H1 (cell line): Measurements from ENCODE around the gene MTG1. TPM values are rescaled to one million over a fixed set of nuclear protein-coding genes. Genes with fewer than 3 reads are reported as not detected.

ENCODE experiments used
- CTCF ChIA-PET: fragments of 300-600 bp; sonication (Branson Sonifier 250); formaldehyde crosslinking; loops from one replicate; lab custom pipeline; 2021; ENCODE audit not compliant: partially characterized antibody; lab: Charles Lee
- POLR2A ChIA-PET: fragments of 300-600 bp; sonication (Branson Sonifier 250); formaldehyde crosslinking; loops from one replicate; lab custom pipeline; 2021; ENCODE audit warnings: inconsistent platforms; ENCODE audit not compliant: partially characterized antibody; lab: Charles Lee
- DNase-seq, 2 experiments: peaks; one replicate each; pipeline versions ENCODE4 v3.0.0 to v3.0.0-alpha.2; 2010 to 2022; ENCODE audit warnings: low spot score in 2 of 2, low read depth in 1 of 2, mixed read lengths in 1 of 2
- FAIRE-seq: peaks from 2 replicates; lab custom pipeline; 2011; peaks lifted over from hg19 to GRCh38; lab: Jason Lieb, UNC
- H2AFZ ChIP-seq: 2 replicates; pipeline ENCODE4 v1.8.1; 2012; ENCODE audit warnings: low read length, inconsistent platforms
- H2AK5ac ChIP-seq: 2 replicates; pipeline ENCODE4 v1.6.1; 2013; ENCODE audit warnings: low read depth, low read length
- H2BK120ac ChIP-seq: replicated peaks from 2 replicates; pipeline ENCODE3; 2013; ENCODE audit warnings: low read depth, low read length, inconsistent platforms
- H2BK12ac ChIP-seq: 2 replicates; pipeline ENCODE4 v1.6.1; 2013; ENCODE audit warnings: low read depth, low read length
- H2BK15ac ChIP-seq: 2 replicates; pipeline ENCODE4 v1.6.1; 2013; ENCODE audit warnings: low read length
- H2BK20ac ChIP-seq: 2 replicates; pipeline ENCODE4 v1.6.1; 2013; ENCODE audit warnings: low read length
- H2BK5ac ChIP-seq: 2 replicates; pipeline ENCODE4 v1.6.1; 2013; ENCODE audit warnings: low read depth, low read length
- H3K14ac ChIP-seq: 2 replicates; pipeline ENCODE4 v1.6.1; 2013; ENCODE audit warnings: inconsistent platforms; ENCODE audit not compliant: insufficient read length
- H3K18ac ChIP-seq: 2 replicates; pipeline ENCODE4 v1.6.1; 2013; ENCODE audit warnings: low read length; ENCODE audit errors: extremely low read depth
- H3K23ac ChIP-seq: 2 replicates; pipeline ENCODE4 v1.6.1; 2013; ENCODE audit warnings: inconsistent platforms; ENCODE audit not compliant: insufficient read length
- H3K23me2 ChIP-seq: 2 replicates; pipeline ENCODE4 v1.6.1; 2013; ENCODE audit warnings: low read depth, low read length
- H3K27ac ChIP-seq: 2 replicates; pipeline ENCODE4 v1.6.1; 2011; ENCODE audit warnings: low read depth, low read length, inconsistent platforms
- H3K27me3 ChIP-seq, 4 experiments: replicated peaks in 1 of 4; 1 replicate in 1 of 4; 2 replicates in 3 of 4; pipeline versions ENCODE4 v1.6.1 to v1.8.1; 2011 to 2013; ENCODE audit warnings: low read length in 3 of 4, mild to moderate bottlenecking in 3 of 4, inconsistent platforms in 2 of 4, mixed read lengths in 2 of 4, moderate library complexity in 1 of 4; ENCODE audit not compliant: control insufficient read depth in 3 of 4, insufficient read depth in 3 of 4; ENCODE audit errors: extremely low read depth in 1 of 4
- H3K36me3 ChIP-seq, 4 experiments: 2 replicates each; pipeline versions ENCODE4 v1.6.1 to v1.8.1; 2011 to 2013; ENCODE audit warnings: mild to moderate bottlenecking in 4 of 4, low read length in 3 of 4, moderate library complexity in 2 of 4, control low read depth in 1 of 4, inconsistent platforms in 1 of 4; ENCODE audit not compliant: insufficient read depth in 4 of 4, control insufficient read depth in 2 of 4
- H3K4ac ChIP-seq: replicated peaks from 2 replicates; pipeline ENCODE3; 2013; ENCODE audit warnings: low read length, low read depth, mixed read lengths, inconsistent platforms; ENCODE audit not compliant: insufficient read length
- H3K4me1 ChIP-seq, 4 experiments: replicated peaks in 1 of 4; 1 replicate in 1 of 4; 2 replicates in 3 of 4; pipeline versions ENCODE4 v1.6.1 to v1.8.1; 2011 to 2013; ENCODE audit warnings: low read length in 3 of 4, inconsistent platforms in 2 of 4, mixed read lengths in 1 of 4; ENCODE audit not compliant: insufficient read depth in 4 of 4, control insufficient read depth in 3 of 4
- H3K4me2 ChIP-seq, 2 experiments: 2 replicates each; pipeline versions ENCODE4 v1.6.1 to v1.8.1; 2011 to 2013; ENCODE audit warnings: low read depth in 2 of 2, low read length in 2 of 2, control low read depth in 1 of 2, inconsistent platforms in 1 of 2, mild to moderate bottlenecking in 1 of 2; ENCODE audit not compliant: insufficient read depth in 1 of 2
- H3K4me3 ChIP-seq, 4 experiments: fragments of 200-600, 300-600 bp in 1 of 4; sonication (generic), shearing (Covaris generic), sonication (Bioruptor Twin) in 1 of 4; 2 replicates each; pipeline versions ENCODE4 v1.5.1 to v1.8.1; 2011 to 2016; ENCODE audit warnings: low read length in 4 of 4, low read depth in 3 of 4, control low read depth in 2 of 4, inconsistent platforms in 2 of 4, mild to moderate bottlenecking in 2 of 4, mixed read lengths in 1 of 4, moderate library complexity in 1 of 4; ENCODE audit not compliant: insufficient read depth in 2 of 4; ENCODE audit errors: extremely low read depth in 1 of 4
- H3K56ac ChIP-seq: replicated peaks from 2 replicates; pipeline ENCODE3; 2013; ENCODE audit warnings: low read depth, mild to moderate bottlenecking, mixed read lengths, low read length, inconsistent platforms; ENCODE audit not compliant: insufficient read length
- H3K79me1 ChIP-seq: 2 replicates; pipeline ENCODE4 v1.6.1; 2013; ENCODE audit warnings: low read depth, low read length, control low read depth
- H3K79me2 ChIP-seq, 2 experiments: 2 replicates each; pipeline versions ENCODE4 v1.6.1 to v1.8.1; 2012 to 2013; ENCODE audit warnings: low read length in 2 of 2, mild to moderate bottlenecking in 2 of 2, inconsistent platforms in 1 of 2; ENCODE audit not compliant: insufficient read depth in 2 of 2, control insufficient read depth in 1 of 2
- H3K9ac ChIP-seq, 4 experiments: replicated peaks in 1 of 4; 1 replicate in 1 of 4; 2 replicates in 3 of 4; pipeline versions ENCODE4 v1.6.1 to v1.8.1; 2011 to 2013; ENCODE audit warnings: low read depth in 3 of 4, low read length in 3 of 4, control low read depth in 2 of 4, mild to moderate bottlenecking in 2 of 4, moderate library complexity in 2 of 4, inconsistent platforms in 1 of 4; ENCODE audit errors: extremely low read depth in 1 of 4
- H3K9me3 ChIP-seq, 2 experiments: 2 replicates each; pipeline versions ENCODE4 v1.6.1 to v1.8.1; 2012 to 2013; ENCODE audit warnings: mild to moderate bottlenecking in 2 of 2, moderate library complexity in 2 of 2, control low read depth in 1 of 2, inconsistent platforms in 1 of 2, low read depth in 1 of 2, low read length in 1 of 2, mixed read lengths in 1 of 2; ENCODE audit not compliant: insufficient read depth in 2 of 2
- H4K20me1 ChIP-seq, 2 experiments: replicated peaks in 1 of 2; 2 replicates each; pipeline versions ENCODE3 to v1.8.1; 2011 to 2013; ENCODE audit warnings: inconsistent platforms in 2 of 2, low read length in 2 of 2, mild to moderate bottlenecking in 1 of 2; ENCODE audit not compliant: insufficient read depth in 2 of 2, control insufficient read depth in 1 of 2
- H4K5ac ChIP-seq: 2 replicates; pipeline ENCODE4 v1.6.1; 2013; ENCODE audit warnings: low read length, low read depth, mixed read lengths, inconsistent platforms; ENCODE audit not compliant: insufficient read length
- H4K8ac ChIP-seq: 2 replicates; pipeline ENCODE4 v1.8.0; 2013; ENCODE audit warnings: mild to moderate bottlenecking, moderate library complexity, low read length, inconsistent platforms; ENCODE audit not compliant: insufficient read depth; ENCODE audit errors: extremely low read depth
- H4K91ac ChIP-seq: replicated peaks from 2 replicates; pipeline ENCODE3; 2013; ENCODE audit warnings: low read length, mixed read lengths, inconsistent platforms; ENCODE audit not compliant: insufficient read length
- CBX5 ChIP-seq: fragments of 300-800, 300-1000 bp; sonication (generic); IDR thresholded peaks from 2 replicates; pipeline ENCODE4 v1.7.1; 2016; ENCODE audit warnings: antibody characterized with exemption, low read length, low read depth
- HDAC2 ChIP-seq, 2 experiments: fragments of 300-600 bp in 1 of 2; sonication (generic) in 1 of 2; IDR thresholded peaks; 2 replicates each; pipeline ENCODE4 v1.6.1; 2011 to 2012; ENCODE audit warnings: low read depth in 2 of 2, low read length in 2 of 2, mild to moderate bottlenecking in 2 of 2, moderate library complexity in 2 of 2, borderline replicate concordance in 1 of 2, inconsistent platforms in 1 of 2
- JUN ChIP-seq: IDR thresholded peaks from 2 replicates; pipeline ENCODE4 v1.6.1; 2011; ENCODE audit warnings: low read depth, mild to moderate bottlenecking, improper control_type of control experiment, low read length
- RAD21 ChIP-seq, 2 experiments: IDR thresholded peaks in 1 of 2; conservative IDR thresholded peaks in 1 of 2; 2 replicates each; pipeline ENCODE4 v1.6.1; 2011; ENCODE audit warnings: low read depth in 2 of 2, low read length in 2 of 2, improper control_type of control experiment in 1 of 2, inconsistent platforms in 1 of 2, mild to moderate bottlenecking in 1 of 2, moderate library complexity in 1 of 2
- SP2 ChIP-seq: IDR thresholded peaks from 2 replicates; pipeline ENCODE4 v1.6.1; 2012; ENCODE audit warnings: mild to moderate bottlenecking, low read length, inconsistent platforms
- SUZ12 ChIP-seq: fragments of 200-600 bp; sonication (generic); IDR thresholded peaks from 2 replicates; pipeline ENCODE4 v1.6.1; 2012; ENCODE audit warnings: mild to moderate bottlenecking, inconsistent platforms, low read length, moderate library complexity, mixed read lengths
- WGBS, 2 experiments: shearing (Covaris generic) in 1 of 2; methylation state at CpG; one replicate each; pipeline versions ENCODE4 v1.1.6 to v1.1.7; 2013 to 2015; ENCODE audit warnings: low lambda C conversion rate in 2 of 2, mixed read lengths in 2 of 2, inconsistent platforms in 1 of 2, low coverage in 1 of 2, missing lambda C conversion rate in 1 of 2; ENCODE audit not compliant: insufficient replicate concordance in 2 of 2, insufficient coverage in 1 of 2, insufficient read length in 1 of 2; ENCODE audit errors: extremely low coverage in 1 of 2, missing lambda C conversion rate in 1 of 2; 5-methylcytosine and 5-hydroxymethylcytosine counted together
- polyA plus RNA-seq, 7 experiments: library from polyadenylated mRNA; depleted of rRNA in 3 of 7; stranded (reverse) in 5 of 7; unstranded in 2 of 7; fragments of >200 nt in 5 of 7; fragments of 200-250 nt in 2 of 7; gene quantifications; 1 replicate in 5 of 7; 2 replicates in 1 of 7; 4 replicates in 1 of 7; pipeline versions ENCODE4 v1.2.1 to v1.2.3, GENCODE V29; 2011 to 2013; ENCODE audit warnings: missing spikeins in 2 of 7, mixed read lengths in 2 of 7
- total RNA-seq: library from RNA; stranded (reverse); fragmentation: NEBNext Ultra II Directional; extraction: Animal tissue kit (Norgen Biotek cat#: 25700); gene quantifications from 2 replicates; pipeline ENCODE4 v1.2.1, GENCODE V29; 2021

MTG1 gene
- total and polyA plus RNA-seq, 2 of the 8 experiments (the other 6 are each of a cell fraction or from before 2014, with no cell fraction given) = 56.6 to 81.6 TPM

DNA sequence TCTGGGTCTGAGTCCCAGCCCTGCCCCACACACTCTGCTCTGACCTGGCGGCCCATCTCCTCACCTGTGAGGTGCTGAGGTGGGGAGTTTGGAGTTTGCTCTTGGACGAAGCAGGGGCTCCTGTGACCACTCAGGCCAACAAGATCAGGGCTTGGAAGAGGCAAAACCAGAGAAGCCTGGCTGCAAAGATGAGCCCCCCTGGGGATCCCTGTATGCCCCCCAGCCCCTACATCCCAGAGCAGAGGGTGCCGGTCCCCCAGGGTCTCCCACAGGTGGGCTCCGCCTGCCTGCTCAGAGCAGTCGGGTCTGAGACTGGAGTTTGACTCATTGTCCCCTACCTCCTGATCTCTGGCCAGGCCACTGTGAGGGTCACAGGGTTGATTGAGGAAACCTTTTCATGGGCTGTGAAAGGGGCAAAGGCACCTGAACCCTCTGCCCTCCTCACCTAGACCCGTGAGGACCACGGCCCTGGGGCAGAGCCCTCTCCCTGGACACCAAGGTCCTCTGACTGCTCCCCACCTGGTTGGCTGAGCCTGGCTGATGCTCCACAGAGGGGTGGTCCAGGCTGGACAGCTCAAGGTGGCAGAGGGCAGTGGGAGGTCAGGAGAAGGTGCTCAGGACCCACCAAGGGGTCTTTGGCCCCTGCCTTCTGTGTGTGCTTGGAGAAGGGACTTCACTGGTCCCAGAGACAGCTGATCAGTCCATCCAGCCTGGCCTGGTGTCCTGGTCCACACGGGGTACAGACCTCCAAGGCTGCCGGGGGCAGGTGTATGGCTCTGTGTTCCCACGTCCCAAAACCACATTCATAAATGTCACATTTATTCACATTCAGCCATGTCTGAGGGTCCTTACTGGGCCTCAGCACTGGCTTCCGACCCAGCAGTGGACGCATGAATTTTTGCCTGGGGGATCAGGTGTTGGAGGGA lies 50.6 kb downstream of the MTG1 start:
- H3K79me1 ChIP-seq = no peaks in the 10 kb centered on the region
- H3K27me3 ChIP-seq = no peaks in the 10 kb centered on the region
- 75% methylated on average over 11 of the region's 12 CpGs; no CpG with 5 or more reads in 1 of the 2 experiments for WGBS, 2 experiments
- no peak for FAIRE-seq
- no peak overlapping the region for H4K91ac ChIP-seq
- TF ChIP-seq CBX5 = no peak
- no peak for TF ChIP-seq RAD21 (IDR thresholded peaks at IDR 0.05 in 1 of 2, conservative IDR thresholded peaks at IDR 0.05 in 1 of 2; ENCODE audit: low read depth in 2 of 2, low read length in 2 of 2)
- TF ChIP-seq HDAC2 (IDR thresholded peaks at IDR 0.05; ENCODE audit: borderline replicate concordance in 1 of 2, low read depth in 2 of 2, low read length in 2 of 2) = no peak
- TF ChIP-seq JUN = no peak
- no peak for TF ChIP-seq SUZ12
- no peak for TF ChIP-seq SP2
- H2BK5ac ChIP-seq = no peak overlapping the region
- H3K79me2 ChIP-seq = no peaks in the 10 kb centered on the region
- no peaks in the 10 kb centered on the region for H3K36me3 ChIP-seq
- peaks cover 75 to 79% of the 10 kb centered on the region in 2 experiments for H3K9me3 ChIP-seq
- H2AK5ac ChIP-seq = no peak overlapping the region
- ChIA-PET CTCF (no interaction called here), POLR2A (no interaction called here)
- no peak overlapping the region for H3K18ac ChIP-seq
- no peak overlapping the region for H2BK20ac ChIP-seq
- no peak overlapping the region for H2BK12ac ChIP-seq
- H3K56ac ChIP-seq = no peak overlapping the region
- H3K4me3 ChIP-seq = no peak overlapping the region
- H3K4me2 ChIP-seq = no peak overlapping the region
- no peak overlapping the region for H3K27ac ChIP-seq
- H4K20me1 ChIP-seq = no peaks in the 10 kb centered on the region
- H3K23ac ChIP-seq = no peak overlapping the region
- no peak overlapping the region for H3K9ac ChIP-seq
- H4K8ac ChIP-seq = no peak overlapping the region
- H3K4ac ChIP-seq = no peak overlapping the region
- no peak overlapping the region for H2AFZ ChIP-seq
- no peak overlapping the region for H4K5ac ChIP-seq
- no peaks in the 10 kb centered on the region for H3K4me1 ChIP-seq
- no peak for DNase-seq
- H3K23me2 ChIP-seq = no peaks in the 10 kb centered on the region
- H3K14ac ChIP-seq = no peak overlapping the region
- no peak overlapping the region for H2BK15ac ChIP-seq
- H2BK120ac ChIP-seq = no peak overlapping the region
